GM15510 (cell line): ENCODE measurements around the gene MCTP2.

ENCODE experiments used
- POLR2A ChIP-seq: IDR thresholded peaks from 3 replicates; pipeline ENCODE4 v1.6.1; 2011; ENCODE audit warnings: borderline replicate concordance; ENCODE audit not compliant: insufficient read length; ENCODE audit errors: extremely low read depth

The MCTP2 gene

DNA sequence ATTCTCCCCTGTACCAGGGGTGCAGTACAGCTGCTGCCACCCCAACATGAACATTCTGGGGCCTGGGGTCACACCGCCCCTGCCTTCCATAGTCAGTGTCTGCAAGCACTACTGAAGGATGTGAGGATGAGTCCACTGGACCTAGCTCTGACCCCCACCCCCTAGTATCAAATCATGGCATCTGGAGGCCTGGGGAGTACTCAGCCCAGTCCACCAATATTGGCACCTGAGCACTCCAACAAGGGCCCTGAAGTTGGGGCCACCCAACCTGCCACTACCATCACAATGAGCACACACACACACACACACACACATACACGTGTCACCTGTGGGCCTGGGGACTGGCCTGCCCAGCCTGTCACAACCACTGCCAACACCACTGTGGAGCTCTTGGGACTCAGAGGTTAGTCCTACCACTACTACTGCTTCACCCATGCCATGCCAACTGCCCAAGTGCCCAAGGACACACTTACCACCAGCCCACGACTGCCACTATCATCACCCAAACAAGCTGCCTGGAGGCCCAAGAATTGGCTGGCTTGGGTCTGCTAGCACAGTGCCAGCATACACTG lies 253.9 kb downstream of the MCTP2 start:
- TF ChIP-seq POLR2A = no peak

- no peak for TF ChIP-seq POLR2A
These were observed 256.3 kb downstream of the MCTP2 start for GRCh38 chr15:94487635-94488034.

- no peak for TF ChIP-seq POLR2A
These were observed 261.8 kb downstream of the MCTP2 start for GRCh38 chr15:94493176-94493575.

GRCh38 chr15:94494732-94495131 lies 263.4 kb downstream of the MCTP2 start:
- no peak for TF ChIP-seq POLR2A

DNA sequence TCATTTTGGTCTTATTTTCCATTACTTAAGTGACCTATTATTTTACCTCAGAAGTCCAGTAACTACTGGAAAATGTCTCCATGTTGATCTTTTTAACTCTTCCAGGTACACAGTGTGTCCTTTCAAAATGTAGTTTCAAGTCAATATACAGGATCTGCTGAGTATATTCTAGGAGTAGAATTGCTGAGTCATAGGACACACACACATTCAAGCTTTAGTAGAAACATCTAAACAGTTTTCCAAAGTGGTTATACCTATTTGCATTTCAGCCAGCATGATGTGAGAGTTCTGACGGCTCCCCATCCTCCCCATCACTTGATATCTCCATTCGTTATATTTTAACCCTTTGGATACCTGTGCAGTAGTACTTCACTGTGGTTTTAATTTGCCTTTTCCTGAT lies 271.9 kb downstream of the MCTP2 start:
- TF ChIP-seq POLR2A = no peak

- TF ChIP-seq POLR2A = no peak
These were observed 277.9 kb downstream of the MCTP2 start for GRCh38 chr15:94509259-94509658.

- no peak for TF ChIP-seq POLR2A
These were observed 290.8 kb downstream of the MCTP2 start for GRCh38 chr15:94522125-94522524.

DNA sequence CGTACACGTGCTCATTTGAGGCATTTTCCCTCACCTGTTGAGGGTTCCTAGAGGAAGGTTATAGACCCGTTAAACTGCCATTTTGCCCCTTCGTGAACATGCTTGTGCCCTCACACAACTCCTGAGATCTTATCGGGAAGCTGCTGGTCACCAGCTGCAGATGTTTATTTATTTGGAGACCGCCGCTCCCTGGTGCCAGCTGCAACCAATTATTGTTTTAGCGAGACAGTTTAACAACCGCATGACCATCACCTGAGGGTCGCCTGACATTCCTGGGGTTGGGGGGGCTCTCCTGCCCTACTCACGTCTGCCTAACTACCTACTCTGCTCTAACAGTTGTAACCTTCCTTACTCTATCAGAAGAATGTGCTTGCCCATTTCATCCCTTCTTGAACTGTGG lies 292.5 kb downstream of the MCTP2 start:
- no peak for TF ChIP-seq POLR2A

- TF ChIP-seq POLR2A = no peak
These were observed 293.2 kb downstream of the MCTP2 start for GRCh38 chr15:94524565-94524964.

DNA sequence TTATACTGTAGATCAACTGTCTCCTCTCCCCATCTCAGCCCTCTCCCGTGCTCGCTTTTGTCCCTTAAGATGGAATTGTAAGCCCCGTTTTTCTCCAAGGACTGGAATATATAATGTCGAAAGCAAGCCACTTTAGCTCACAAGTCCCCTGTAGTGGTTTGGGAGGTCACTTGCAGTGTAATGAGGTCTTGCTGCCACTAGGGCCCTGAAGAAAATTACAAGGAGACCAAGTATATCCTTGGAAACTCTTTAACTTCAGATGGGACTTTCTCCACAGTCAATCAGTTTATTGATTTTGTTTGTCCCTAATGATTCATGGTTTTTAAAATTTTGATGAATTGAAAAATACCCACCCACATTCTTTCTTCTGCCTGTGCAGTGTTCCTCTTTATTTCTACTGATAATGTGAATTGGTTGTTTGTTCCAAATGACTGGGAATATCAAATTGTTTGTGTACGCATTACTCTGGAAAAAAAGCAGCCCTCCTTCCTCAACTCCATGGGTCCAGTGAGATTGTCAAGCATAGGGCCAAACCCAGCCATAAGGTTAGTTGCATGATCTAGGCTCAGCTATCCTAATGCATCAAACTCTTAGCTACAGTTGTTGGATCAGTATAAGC lies 294.8 kb downstream of the MCTP2 start:
- TF ChIP-seq POLR2A = no peak

DNA sequence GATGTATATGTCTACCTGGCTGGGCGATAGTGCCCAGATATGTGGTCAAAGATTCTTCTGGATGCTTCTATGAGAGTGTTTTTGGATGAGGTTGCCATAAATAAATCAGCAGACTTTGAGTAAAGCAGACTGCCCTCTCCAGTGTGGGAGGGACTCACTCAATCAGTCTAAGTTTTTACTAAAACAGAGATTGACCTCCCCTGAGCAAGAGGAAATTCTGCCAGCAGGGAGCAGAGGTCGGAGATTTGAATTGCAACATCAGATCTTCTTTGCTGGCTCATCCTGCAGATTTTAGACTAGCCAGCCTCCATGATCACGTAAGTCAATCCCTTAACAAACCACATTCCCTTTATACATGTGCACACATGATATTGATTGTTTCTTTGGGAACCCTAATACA lies 300.9 kb downstream of the MCTP2 start:
- TF ChIP-seq POLR2A = no peak
